NOMO-1 treated with DMSO at 0.1 percent for 48 hours (cell line): ENCODE data around the gene PSIP1.
"Not testable (repeated sequence)": the region's sequence is repeated elsewhere in the genome, so short reads cannot be mapped to it uniquely, and the experiment has no call there.

ENCODE experiments used
- DNase-seq: peaks from one replicate; lab custom pipeline; 2025; ENCODE audit not compliant: unreplicated experiment; lab: John Stamatoyannopoulos, UW

PSIP1 gene

DNA sequence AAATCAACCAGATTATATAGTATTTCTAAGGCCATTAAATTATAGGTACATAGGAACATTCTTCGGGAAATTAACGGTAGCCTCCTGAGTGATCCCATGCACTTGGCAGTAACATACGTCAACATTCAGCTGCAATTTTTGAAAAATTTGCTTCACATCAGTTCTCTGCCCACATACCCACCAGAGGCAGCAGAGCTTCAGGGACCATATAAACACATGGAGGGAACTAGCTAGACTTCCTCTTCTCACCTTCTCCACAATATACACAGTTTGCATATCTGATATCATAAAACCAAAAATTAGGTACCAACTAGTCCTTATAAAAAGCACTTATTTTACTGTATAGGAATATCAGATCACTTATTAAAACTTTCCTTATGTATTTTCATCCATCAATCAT, 4.8 kb downstream of the PSIP1 start:
- DNase-seq, result no peak

DNA sequence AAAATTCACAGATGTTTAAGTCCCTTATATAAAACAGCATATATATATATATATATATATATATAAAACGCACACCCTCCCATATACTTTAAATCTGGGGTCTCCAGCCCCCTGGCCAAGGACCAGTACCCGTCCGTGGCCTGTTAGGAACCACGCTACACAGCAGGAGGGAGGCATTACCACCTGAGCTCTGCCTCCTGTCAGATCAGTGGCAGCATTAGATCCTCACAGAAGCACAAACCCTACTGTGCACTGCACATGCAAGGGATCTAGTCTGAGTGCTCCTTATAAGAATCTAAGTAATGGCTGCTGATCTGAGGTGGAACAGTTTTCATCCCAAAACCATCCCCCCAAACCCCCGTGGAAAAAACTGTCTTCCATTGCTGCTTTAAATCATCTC, 9.0 kb downstream of the PSIP1 start:
- DNase-seq, result no peak

DNA sequence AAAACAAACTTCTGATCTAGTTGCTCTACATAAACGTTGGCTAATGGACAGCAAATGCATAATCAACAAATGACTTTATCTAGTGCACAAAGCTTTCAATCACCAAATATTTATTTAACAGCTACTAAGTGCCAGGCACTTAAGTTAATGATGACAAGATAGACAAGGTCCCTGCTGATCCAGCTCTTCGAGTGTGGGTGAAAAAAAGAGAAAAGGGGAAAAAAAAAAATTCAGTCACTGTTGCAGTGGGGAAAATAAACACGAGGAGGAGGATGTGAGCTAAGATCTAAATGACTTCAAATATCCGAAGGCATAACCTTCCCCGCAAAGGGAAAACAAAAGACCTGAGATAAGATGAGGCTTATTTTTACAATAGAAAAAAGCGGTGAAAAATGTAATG, 9.6 kb downstream of the PSIP1 start:
- no peak for DNase-seq

DNA sequence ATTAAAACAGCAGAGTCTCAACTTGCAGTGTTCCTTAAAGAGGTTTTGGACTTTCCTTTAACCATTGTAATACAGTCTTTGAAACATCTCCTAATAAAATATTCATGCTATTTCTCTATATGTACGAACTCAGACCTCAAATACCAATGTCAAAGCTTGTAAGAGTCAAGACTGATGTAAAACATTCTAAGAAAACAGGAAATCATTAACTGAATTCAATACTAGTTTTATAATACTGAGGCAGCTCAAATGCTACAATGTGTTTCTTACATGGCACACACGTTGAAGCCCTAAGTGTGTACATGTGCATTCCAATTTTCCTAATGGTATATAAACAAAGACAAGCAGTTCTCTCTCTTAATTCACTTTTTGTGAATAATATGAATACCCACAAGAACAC, 11.6 kb downstream of the PSIP1 start:
- no peak for DNase-seq

DNA sequence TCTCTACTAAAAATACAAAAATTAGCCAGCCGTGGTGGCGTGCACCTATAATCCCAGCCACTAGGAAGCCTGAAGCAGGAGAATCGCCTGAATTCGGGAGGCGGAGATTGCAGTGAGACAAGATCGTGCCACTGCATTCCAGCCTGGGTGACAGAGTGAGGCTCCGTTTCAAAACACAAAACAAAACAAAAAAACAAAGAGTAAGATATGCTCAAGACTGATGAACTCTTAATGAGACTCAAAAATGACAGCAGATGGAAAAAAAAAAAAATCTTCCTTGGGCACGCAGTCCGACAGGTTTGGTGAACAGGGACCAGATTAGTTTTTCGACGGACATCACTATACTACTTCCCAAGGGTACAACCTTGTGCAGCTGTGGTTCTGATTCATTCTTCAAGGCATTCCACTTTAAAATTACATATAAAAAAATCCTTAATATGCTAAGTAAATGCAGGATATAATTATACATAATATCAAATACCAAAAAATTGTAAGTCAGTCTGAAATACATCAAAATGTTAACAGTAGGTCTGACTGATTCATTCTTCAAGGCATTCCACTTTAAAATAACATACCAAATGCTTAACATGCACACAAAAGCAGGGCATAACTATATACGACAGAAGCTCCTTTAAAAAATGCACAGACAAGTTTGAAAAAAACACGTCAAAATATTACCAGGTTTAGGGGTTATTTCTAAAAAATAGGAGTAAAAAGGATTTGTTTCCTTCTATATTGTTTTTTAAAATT, 12.3 kb downstream of the PSIP1 start:
- DNase-seq, result no peak

DNA sequence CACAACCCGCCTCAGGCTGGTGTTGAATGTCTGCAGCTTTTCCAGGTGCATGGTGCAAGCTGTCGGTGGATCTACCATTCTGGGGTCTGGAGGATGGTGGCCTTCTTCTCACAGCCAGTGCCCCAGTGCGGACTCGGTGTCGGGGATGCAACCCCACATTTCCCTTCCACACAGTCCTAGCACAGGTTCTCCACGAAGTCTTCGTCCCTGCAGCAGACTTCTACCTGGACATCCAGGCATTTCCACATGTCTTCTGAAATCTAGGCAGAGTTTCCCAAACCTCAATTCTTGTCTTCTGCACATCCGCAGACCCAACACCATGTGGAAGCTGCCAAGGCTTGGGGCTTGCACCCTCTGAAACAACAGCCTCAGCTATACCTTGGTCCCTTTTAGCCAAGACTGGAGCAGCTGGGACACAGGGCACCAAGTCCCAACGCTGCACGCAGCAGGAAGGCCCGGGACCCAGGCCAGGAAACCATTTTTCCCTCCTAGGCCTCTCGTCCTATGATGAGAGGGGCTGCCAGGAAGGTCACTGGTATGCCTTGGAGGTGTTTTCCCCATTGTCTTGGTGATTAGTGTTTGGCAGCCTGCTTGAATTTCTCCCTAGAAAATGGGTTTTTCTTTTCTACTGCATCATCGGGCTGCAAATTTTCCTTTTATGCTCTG, 18.2 kb downstream of the PSIP1 start:
- no peak for DNase-seq

DNA sequence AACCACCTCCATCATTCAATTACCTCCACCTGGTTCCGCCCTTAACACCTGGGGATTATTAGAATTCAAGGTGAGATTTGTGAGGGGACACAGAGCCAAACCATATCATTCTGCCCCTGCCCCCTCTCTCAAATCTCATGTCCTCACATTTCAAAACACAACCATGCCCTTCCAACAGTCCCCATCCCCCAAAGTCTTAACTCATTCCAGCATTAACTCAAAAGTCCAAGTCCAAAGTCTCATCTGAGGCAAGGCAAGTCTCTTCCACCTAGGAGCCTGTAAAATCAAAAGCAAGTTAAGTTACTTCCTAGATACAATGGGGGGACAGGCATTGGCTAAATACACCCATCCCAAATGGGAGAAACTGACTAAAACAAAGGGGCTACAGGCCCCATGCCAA, 18.8 kb downstream of the PSIP1 start:
- DNase-seq, result no peak

DNA sequence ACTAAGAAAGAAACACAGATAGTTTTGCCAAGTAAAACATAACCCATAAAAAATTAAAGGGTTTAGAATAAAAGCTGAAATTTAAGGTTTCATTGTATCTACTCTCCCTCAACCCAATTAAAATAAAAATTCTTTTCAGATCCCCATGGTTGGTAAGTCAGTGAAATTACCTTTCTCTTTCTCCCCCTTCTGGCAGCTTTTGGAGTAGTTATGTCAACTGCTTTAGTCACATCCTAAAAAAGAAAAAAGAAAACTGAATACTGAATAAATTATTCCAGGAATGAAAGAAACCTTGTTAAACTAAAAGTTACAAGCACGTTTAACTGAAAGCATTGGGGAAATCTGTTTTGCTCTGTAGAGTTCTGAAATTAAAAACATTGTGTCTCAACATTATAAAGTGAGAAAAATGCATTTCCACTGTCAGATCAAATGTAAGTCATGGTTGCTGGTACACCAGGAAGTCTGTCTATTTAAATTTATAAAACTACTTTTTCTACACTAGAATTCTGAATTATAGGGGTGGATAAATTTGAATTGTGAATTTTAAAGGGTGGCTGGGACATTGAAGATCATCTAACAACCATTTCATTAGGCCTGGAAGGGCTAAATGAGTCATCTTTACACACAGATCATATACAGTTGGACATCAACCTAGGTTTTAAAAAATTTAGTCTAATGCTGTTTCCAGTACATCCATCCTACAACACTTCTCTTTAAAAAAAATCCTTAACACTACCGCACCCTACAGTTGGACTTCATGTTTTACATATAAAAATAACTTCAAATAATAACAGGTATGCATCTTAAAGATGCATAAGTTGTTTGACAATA, 24.7 kb downstream of the PSIP1 start:
- DNase-seq, result no peak

DNA sequence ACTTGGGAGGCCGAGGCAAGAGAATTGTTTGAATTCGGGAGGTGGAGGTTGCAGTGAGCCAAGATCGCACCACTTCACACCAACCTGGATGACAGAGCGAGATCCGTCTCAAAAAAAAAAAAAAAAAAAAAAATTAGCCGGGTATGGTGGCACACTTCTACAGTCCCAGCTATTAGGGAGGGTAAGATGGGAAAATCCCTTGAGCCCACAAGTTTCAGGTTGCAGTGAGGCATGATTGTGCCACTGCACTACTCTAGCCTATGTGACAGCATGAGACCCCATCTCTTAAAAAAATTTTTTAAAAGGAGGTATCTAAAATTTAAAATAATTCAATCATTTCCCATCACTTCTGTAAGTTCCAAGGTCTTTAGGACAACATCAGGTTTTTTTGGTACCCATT, 26.0 kb downstream of the PSIP1 start:
- no peak for DNase-seq

DNA sequence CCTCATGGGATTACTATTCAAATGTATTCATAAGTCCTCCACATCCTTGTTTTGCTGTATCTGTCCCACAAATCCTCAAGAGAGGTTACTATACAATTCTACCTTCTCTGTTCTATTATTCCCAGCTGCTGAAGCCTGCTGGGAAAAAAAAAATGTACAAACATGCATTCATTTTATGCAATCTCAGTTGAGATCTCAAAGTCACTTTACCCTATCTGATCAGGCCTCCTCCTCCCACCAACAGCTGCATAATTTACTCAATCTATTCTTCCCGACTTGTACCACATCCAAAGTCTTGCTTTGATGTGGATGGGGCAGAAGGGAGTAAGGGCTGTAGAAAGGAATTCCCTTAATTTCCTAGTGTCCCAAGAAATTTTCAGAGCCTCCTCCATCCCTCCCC, 28.6 kb downstream of the PSIP1 start:
- no peak for DNase-seq

DNA sequence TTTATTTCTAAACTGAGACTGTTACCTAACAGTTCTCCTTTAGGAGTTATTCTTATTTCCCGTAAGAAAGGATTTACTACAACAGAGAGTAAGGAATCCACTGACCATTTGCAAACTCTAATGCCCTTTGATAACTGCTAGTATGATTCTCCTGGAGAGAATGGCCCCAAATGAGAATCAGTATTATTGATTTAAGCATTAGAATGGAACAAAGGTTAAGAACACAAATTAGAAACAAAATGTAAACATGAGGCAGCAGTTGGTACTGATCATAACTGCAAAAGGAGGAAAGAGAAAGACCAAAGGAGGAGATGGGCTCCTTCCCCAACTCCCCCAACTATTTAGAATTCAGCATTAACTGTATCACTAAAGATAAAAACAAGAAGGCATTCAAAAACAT, 30.7 kb downstream of the PSIP1 start:
- no peak for DNase-seq

DNA sequence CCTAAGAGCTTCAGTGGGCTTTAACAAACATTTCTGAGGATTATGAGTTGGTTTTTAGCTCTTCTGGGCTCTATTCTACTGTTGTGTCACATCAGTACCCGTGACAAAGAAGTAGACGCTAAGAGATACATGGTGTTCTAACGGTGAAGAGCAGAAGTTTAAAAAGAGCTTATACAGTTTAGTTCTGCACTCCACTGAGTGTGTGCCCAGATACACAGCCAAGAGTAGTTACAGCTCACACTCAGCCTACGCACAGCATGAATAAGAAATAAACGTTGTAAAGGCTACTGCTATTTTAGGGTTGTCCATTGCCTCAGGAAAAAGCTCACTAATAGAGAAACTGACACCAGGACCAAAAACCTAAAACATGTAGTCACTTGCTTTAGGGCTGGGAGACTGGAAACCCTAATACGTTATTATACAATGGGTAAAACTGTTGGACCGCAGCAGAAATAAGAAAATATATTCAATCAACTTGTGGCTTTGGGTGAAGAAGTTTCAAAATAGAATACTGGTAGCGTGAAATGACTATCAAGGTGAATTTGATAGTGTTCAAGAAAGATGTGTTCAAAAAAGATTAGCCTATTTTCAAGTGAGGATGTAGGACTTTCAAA, 34.7 kb downstream of the PSIP1 start:
- DNase-seq, result no peak

DNA sequence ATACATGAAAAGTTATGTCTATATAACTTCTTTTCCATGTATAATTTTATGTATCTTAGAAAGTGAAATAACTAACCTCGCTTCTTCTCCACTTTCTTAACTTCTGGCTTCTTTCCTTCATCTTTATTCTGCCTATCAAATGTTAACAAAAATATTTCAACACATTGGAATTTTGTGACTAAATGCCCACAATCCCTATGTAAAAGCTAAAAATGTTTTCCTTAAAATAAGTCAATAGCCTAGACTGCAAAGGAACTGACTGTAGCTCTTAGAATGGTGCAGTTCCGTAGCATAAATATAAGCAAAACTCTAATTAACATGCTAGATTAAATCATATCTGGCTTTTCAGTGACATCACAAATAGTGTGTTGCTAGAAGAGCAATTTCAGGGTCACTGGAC, 40.9 kb downstream of the PSIP1 start:
- no peak for DNase-seq

DNA sequence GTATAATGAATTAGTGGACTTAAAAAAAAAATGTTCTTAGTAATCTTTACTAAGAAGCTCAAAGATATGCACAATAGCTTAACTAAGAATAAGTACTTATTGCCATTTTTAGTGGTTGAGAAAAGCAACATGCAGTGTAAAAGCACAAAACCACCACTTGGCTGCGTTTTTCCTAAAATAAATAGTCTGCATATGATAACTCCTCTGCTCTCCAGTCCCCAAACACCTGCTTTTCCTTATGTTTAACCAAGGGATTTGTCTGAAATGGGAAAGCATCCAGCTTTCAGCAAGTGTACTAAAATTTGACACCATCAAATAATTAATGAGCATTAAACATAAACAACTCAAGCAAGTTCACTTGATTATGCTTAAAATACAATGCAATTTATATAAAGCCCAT, 41.4 kb downstream of the PSIP1 start:
- DNase-seq, result no peak

DNA sequence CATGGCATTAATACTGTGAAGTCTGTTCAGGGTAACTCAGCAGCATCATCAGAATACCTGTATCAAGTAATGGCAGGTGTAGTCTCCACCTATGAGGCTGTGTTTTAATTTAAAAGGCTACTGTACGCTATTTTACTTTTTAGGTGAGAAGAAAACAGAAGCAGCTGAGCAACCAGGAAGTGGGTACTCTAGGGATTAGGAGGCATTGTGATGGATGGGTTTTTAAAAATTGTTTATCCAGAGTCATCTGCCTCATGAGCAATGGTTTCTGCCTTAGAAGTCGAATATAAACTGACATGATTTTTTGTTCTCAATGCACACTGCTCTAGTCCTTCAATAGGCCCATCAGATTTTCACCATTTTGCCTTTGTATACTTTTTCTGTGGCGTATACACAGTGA, 42.6 kb downstream of the PSIP1 start:
- no peak for DNase-seq

DNA sequence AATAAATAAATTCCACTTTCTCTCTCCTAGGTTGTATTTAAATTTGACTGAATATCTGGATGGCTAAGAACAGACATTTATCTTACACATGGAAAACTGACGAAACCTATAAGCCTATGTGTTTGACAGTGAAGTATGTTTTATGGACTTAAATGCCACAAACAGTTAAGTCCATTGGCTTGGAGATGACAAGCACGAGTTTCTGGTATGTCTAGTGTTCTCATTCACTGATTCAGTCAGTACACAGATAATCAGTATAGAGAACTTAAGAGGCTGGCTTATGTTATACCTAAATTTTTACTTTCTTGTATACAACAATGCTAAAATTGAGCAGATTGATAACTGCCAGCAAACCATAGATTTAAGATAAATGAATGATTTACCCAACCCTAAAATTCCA, 49.2 kb downstream of the PSIP1 start:
- DNase-seq, result no peak

DNA sequence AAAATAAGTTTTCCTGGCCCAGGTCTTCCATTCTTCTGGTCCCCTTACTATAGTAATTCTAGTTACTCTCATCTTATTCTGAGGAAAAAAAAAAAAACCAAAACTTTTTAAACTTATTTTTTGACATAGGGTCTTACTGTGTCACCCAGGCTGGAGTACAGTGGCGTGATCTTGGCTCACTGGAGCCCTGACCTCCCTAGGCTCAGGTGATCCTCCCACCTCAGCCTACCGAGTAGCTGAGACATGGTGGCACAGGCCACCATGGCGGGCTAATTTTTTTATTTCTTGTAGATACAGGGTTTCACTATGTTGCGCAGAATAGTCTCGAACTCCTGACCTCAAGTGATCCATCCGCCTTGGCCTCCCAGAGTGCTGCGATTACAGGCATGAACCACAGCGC, 49.7 kb downstream of the PSIP1 start:
- DNase-seq, result no peak

DNA sequence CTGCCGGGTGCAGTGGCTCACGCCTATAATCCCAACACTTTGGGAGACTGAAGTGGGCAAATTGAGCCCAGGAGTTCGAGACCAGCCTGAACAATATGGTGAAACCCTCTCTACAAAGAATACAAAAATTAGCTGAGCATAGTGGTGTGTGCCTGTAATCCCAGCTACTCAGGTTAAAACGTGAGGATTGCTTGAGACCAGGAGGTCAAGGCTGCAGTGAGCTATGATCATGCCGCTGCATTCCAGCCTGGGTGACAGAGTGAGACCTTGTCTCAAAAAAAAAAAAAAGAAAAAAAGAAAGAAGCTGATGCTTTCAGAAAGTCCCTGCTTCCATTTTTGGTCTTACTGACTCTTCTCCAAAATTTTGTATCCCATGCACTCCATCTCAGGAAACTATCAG, 56.8 kb downstream of the PSIP1 start:
- no peak for DNase-seq

DNA sequence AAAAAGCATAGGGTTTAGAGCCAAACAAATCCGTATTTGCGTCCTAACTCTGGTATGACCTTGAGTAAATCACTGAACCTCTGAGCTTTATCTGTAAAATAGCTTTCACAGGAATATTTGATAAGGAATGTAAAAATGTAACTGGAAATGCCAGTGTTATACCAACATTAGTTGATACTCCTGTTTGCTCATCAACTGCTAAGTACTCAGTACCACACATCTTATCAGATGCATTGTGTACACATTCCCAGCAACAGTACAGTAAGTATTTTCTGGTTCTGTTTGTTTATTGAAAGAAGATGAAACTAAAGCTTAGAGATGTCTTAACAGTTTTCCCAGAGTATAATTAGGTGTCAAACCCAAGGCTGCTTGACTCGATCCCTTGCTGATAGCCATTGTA, 66.6 kb downstream of the PSIP1 start:
- DNase-seq, result no peak

DNA sequence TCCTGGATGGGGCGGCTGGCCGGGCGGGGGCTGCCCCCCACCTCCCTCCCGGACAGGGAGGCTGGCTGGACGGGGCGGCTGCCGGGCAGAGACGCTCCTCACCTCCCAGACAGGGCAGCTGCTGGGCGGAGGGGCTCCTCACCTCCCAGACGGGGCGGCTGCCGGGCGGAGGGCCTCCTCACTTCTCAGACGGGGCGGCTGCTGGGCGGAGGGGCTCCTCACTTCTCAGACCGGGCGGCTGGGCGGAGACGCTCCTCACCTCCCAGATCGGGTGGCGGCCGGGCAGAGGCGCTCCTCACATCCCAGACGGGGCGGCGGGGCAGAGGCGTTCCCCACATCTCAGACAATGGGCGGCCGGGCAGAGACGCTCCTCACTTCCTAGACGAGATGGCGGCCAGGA, 68.5 kb downstream of the PSIP1 start:
- DNase-seq, result not testable (repeated sequence)

DNA sequence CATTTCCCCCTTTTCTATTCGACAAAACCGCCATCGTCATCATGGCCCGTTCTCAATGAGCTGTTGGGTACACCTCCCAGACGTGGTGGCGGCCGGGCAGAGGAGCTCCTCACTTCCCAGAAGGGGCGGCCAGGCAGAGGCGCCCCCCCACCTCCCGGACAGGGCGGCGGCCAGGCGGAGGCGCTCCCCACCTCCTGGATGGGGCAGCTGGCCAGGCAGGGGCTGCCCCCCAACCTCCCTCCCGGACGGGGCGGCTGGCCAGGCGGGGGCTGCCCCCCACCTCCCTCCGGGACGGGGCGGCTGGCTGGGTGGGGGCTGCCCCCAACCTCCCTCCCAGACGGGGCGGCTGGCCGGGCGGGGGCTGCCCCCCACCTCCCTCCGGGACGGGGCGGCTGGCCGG, 68.9 kb downstream of the PSIP1 start:
- not testable (repeated sequence) for DNase-seq

DNA sequence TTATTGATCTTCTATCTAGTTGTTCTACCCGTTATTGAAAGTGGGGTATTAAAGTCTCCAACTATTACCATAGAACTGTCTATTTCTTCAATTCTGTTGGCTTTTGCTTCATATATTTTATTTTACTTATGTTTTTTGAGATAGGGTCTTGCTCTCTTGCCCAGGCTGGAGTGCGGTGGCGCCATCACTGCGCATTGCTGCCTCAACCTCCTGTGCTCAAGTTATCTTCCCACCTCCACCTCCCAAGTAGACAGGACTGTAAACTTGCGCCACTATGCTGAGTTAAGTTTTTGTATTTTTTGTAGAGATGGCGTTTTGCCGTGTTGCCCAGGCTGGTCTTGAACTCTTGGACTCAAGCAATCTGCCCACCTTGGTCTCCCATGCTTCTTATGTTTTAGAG, 71.9 kb downstream of the PSIP1 start:
- no peak for DNase-seq
